H9 (cell line): ENCODE data around the gene C19orf85. TPM values are rescaled to one million over a fixed set of nuclear protein-coding genes. Genes with fewer than 3 reads are reported as not detected.

Source experiments
- DNase-seq: peaks from one replicate; pipeline ENCODE4 v3.0.0-alpha.2; 2017
- H2AFZ ChIP-seq: one replicate; pipeline ENCODE4 v1.6.1; 2013; ENCODE audit warnings: mild to moderate bottlenecking, low read length, control low read depth, moderate library complexity
- H2AK5ac ChIP-seq: 2 replicates; pipeline ENCODE4 v1.6.1; 2013; ENCODE audit warnings: low read length, control low read depth, mixed read lengths; ENCODE audit not compliant: insufficient read length
- H2BK120ac ChIP-seq: one replicate; pipeline ENCODE4 v1.6.1; 2013; ENCODE audit warnings: low read depth, mild to moderate bottlenecking, low read length, control low read depth, inconsistent platforms; ENCODE audit not compliant: poor library complexity, severe bottlenecking
- H2BK12ac ChIP-seq: 2 replicates; pipeline ENCODE4 v1.6.1; 2013; ENCODE audit warnings: low read length, control low read depth, mixed read lengths, low read depth; ENCODE audit not compliant: insufficient read length
- H2BK15ac ChIP-seq: 2 replicates; pipeline ENCODE4 v1.6.1; 2013; ENCODE audit warnings: low read depth, low read length, control low read depth
- H2BK20ac ChIP-seq: one replicate; pipeline ENCODE4 v1.6.1; 2013; ENCODE audit warnings: low read depth, mild to moderate bottlenecking, low read length, control low read depth, inconsistent platforms; ENCODE audit not compliant: poor library complexity, severe bottlenecking
- H2BK5ac ChIP-seq: 2 replicates; pipeline ENCODE4 v1.6.1; 2013; ENCODE audit warnings: low read length, control low read depth, mixed read lengths; ENCODE audit not compliant: insufficient read length
- H3K14ac ChIP-seq: 2 replicates; pipeline ENCODE4 v1.6.1; 2013; ENCODE audit warnings: low read length, control low read depth; ENCODE audit not compliant: insufficient read depth
- H3K18ac ChIP-seq: 2 replicates; pipeline ENCODE4 v1.6.1; 2013; ENCODE audit warnings: low read depth, mild to moderate bottlenecking, mixed read lengths, low read length, control low read depth; ENCODE audit not compliant: insufficient read length
- H3K23ac ChIP-seq: 2 replicates; pipeline ENCODE4 v1.6.1; 2013; ENCODE audit warnings: low read length, control low read depth, mixed read lengths, low read depth; ENCODE audit not compliant: insufficient read length
- H3K23me2 ChIP-seq: 2 replicates; pipeline ENCODE4 v1.6.1; 2013; ENCODE audit warnings: low read depth, mild to moderate bottlenecking, mixed read lengths, low read length, control low read depth; ENCODE audit not compliant: insufficient read length, poor library complexity, severe bottlenecking
- H3K27ac ChIP-seq: 2 replicates; pipeline ENCODE4 v1.5.1; 2013; ENCODE audit warnings: low read length, control low read depth, mixed read lengths, low read depth; ENCODE audit not compliant: insufficient read length
- H3K27me3 ChIP-seq: 2 replicates; pipeline ENCODE4 v1.6.1; 2013; ENCODE audit warnings: low read length, control low read depth, inconsistent platforms; ENCODE audit not compliant: insufficient read depth
- H3K4ac ChIP-seq: 2 replicates; pipeline ENCODE4 v1.6.1; 2013; ENCODE audit warnings: low read depth, mild to moderate bottlenecking, control low read depth, inconsistent platforms, low read length, moderate library complexity
- H3K4me1 ChIP-seq: 2 replicates; pipeline ENCODE4 v1.6.1; 2013; ENCODE audit warnings: low read length, control low read depth, inconsistent platforms; ENCODE audit not compliant: insufficient read depth
- H3K4me2 ChIP-seq: 2 replicates; pipeline ENCODE4 v1.6.1; 2013; ENCODE audit warnings: low read length, control low read depth, mixed read lengths; ENCODE audit not compliant: insufficient read length, insufficient read depth
- H3K56ac ChIP-seq: 2 replicates; pipeline ENCODE4 v1.6.1; 2013; ENCODE audit warnings: low read depth, mild to moderate bottlenecking, mixed read lengths, low read length, control low read depth; ENCODE audit not compliant: insufficient read length
- H3K79me1 ChIP-seq: 2 replicates; pipeline ENCODE4 v1.6.1; 2013; ENCODE audit warnings: low read depth, mild to moderate bottlenecking, moderate library complexity, low read length, control low read depth, inconsistent platforms; ENCODE audit not compliant: insufficient read depth, poor library complexity, severe bottlenecking
- H3K79me2 ChIP-seq: 2 replicates; pipeline ENCODE4 v1.6.1; 2013; ENCODE audit warnings: low read length, control low read depth, inconsistent platforms; ENCODE audit not compliant: insufficient read depth
- H3K9ac ChIP-seq: 2 replicates; pipeline ENCODE4 v1.6.1; 2013; ENCODE audit warnings: low read length, control low read depth, mixed read lengths; ENCODE audit not compliant: insufficient read length; ENCODE audit errors: extremely low read depth
- H3K9me3 ChIP-seq: one replicate; pipeline ENCODE4 v1.6.1; 2013; ENCODE audit warnings: low read depth, low read length, inconsistent platforms; ENCODE audit not compliant: control insufficient read depth
- H3T11ph ChIP-seq: one replicate; pipeline ENCODE4 v1.6.1; 2013; ENCODE audit warnings: mild to moderate bottlenecking, low read length, control low read depth, inconsistent platforms
- H4K20me1 ChIP-seq: one replicate; pipeline ENCODE4 v1.6.1; 2013; ENCODE audit not compliant: control insufficient read depth, insufficient read length, insufficient read depth
- H4K5ac ChIP-seq: 2 replicates; pipeline ENCODE4 v1.6.1; 2013; ENCODE audit warnings: low read depth, mild to moderate bottlenecking, mixed read lengths, low read length, control low read depth; ENCODE audit not compliant: insufficient read length
- H4K8ac ChIP-seq: replicated peaks from 2 replicates; pipeline ENCODE4 v1.6.1; 2013; ENCODE audit warnings: low read length, control low read depth, mixed read lengths, low read depth; ENCODE audit not compliant: insufficient read length
- H4K91ac ChIP-seq: 2 replicates; pipeline ENCODE4 v1.6.1; 2013; ENCODE audit warnings: low read depth, mild to moderate bottlenecking, moderate library complexity, mixed read lengths, low read length, control low read depth; ENCODE audit not compliant: insufficient read length
- H3K27ac Mint-ChIP-seq, 3 experiments: 2 replicates in 2 of 3; 3 replicates in 1 of 3; pipeline ENCODE4 v1.8.0; 2020 to 2021; ENCODE audit warnings: mixed read lengths in 3 of 3, mild to moderate bottlenecking in 1 of 3, moderate library complexity in 1 of 3
- H3K27me3 Mint-ChIP-seq: 2 replicates; pipeline ENCODE4 v1.8.0; 2021; ENCODE audit warnings: low read depth, mild to moderate bottlenecking, moderate library complexity, mixed read lengths
- H3K36me3 Mint-ChIP-seq, 3 experiments: 2 replicates in 2 of 3; 3 replicates in 1 of 3; pipeline ENCODE4 v1.8.0; 2020 to 2021; ENCODE audit warnings: low read depth in 3 of 3, mixed read lengths in 3 of 3; ENCODE audit not compliant: insufficient read depth in 1 of 3
- H3K4me1 Mint-ChIP-seq, 2 experiments: 2 replicates each; pipeline ENCODE4 v1.8.0; 2020; ENCODE audit warnings: mixed read lengths in 2 of 2
- H3K4me3 Mint-ChIP-seq, 2 experiments: 2 replicates in 1 of 2; 3 replicates in 1 of 2; pipeline ENCODE4 v1.8.0; 2020 to 2021; ENCODE audit warnings: mild to moderate bottlenecking in 2 of 2, mixed read lengths in 2 of 2, moderate library complexity in 1 of 2
- H3K9me3 Mint-ChIP-seq, 2 experiments: 2 replicates in 1 of 2; 3 replicates in 1 of 2; pipeline ENCODE4 v1.8.0; 2020; ENCODE audit warnings: mild to moderate bottlenecking in 2 of 2, mixed read lengths in 2 of 2, moderate library complexity in 1 of 2
- WGBS: extraction: QIAGEN DNeasy Blood & Tissue Kit; methylation state at CpG from one replicate; pipeline ENCODE4 v1.1.7; 2013; ENCODE audit warnings: missing lambda C conversion rate, low lambda C conversion rate, mixed read lengths; ENCODE audit not compliant: insufficient read length; ENCODE audit errors: extremely low coverage; 5-methylcytosine and 5-hydroxymethylcytosine counted together
- total RNA-seq: library from RNA; stranded (reverse); gene quantifications from 2 replicates; pipeline ENCODE4 v1.2.1, GENCODE V29; 2021
- TF ChIP-seq, protein P1 (sequence below): fragments of 200-600 bp; sonication (generic); conservative IDR thresholded peaks from 3 replicates; pipeline ENCODE4 v1.8.0; 2021; ENCODE audit warnings: antibody characterized with exemption, mild to moderate bottlenecking

Gene C19orf85
- total RNA-seq, 1 experiment from 2014 or later = 1.2 TPM

DNA sequence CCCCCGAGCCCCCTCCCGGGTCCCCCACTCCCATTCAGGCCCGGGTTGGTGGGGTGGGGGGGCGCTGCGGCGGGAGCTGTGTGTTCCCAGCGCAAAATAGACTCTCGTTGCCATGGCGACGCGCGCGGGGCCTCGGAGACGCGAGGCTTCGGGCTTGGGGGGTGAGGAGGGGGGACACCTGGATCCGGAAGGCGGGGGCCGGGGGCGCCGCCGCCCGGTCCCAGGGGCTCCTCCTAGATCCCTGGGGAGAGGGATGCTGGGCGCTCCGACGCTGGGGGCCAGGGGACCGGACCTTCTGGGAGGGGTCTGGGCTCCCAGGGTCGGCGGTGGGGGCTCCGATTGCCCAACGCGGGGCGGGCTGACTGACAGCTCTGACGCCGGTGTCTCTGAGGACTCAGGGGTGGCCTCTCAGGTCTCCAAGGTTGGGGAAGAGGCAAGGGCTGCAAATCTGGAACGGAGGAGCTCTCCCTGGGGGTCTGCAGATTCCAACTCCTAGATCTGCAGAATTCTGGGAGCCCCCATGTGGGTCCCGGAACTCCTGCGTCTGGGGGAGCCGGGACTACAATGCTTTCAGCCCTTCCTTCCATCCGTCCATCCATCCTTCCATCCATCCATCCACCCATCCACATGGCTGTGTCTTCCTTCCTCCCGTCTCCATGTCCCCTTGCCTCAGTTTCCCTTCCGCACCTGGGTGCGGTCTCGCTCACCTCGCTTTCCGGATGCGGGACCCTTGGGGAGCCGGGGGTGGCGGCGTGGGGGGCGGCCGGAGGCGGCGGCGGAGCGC is 12.4 kb downstream of the C19orf85 start:
- Mint-ChIP-seq H3K27ac (no peak overlapping the region), H3K36me3 (peaks cover 13 to 18% (median 16%) of the 10 kb centered on the region in 3 experiments; a peak in 5 of 7 replicates), H3K9me3 (no peaks in the 10 kb centered on the region; a peak in 1 of 5 replicates), H3K27me3 (peaks cover 27% of the 10 kb centered on the region), H3K4me1 (peaks cover 3 to 13% of the 10 kb centered on the region in 2 experiments; a peak in 3 of 4 replicates), H3K4me3 (peak overlapping the region; percentile 60 to 87)
- H3K79me2 ChIP-seq = no peaks in the 10 kb centered on the region
- H3K23me2 ChIP-seq = peaks cover 4% of the 10 kb centered on the region
- peak overlapping the region; percentile 86 for H3K4me2 ChIP-seq
- no peak overlapping the region for H4K5ac ChIP-seq
- H3K27me3 ChIP-seq = peaks cover 32% of the 10 kb centered on the region; the same call in 1 of the 2 replicates
- no peak overlapping the region for H3K4ac ChIP-seq
- TF ChIP-seq, protein P1, sequence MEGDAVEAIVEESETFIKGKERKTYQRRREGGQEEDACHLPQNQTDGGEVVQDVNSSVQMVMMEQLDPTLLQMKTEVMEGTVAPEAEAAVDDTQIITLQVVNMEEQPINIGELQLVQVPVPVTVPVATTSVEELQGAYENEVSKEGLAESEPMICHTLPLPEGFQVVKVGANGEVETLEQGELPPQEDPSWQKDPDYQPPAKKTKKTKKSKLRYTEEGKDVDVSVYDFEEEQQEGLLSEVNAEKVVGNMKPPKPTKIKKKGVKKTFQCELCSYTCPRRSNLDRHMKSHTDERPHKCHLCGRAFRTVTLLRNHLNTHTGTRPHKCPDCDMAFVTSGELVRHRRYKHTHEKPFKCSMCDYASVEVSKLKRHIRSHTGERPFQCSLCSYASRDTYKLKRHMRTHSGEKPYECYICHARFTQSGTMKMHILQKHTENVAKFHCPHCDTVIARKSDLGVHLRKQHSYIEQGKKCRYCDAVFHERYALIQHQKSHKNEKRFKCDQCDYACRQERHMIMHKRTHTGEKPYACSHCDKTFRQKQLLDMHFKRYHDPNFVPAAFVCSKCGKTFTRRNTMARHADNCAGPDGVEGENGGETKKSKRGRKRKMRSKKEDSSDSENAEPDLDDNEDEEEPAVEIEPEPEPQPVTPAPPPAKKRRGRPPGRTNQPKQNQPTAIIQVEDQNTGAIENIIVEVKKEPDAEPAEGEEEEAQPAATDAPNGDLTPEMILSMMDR = no peak
- H4K20me1 ChIP-seq = no peaks in the 10 kb centered on the region
- no peak overlapping the region for H2AK5ac ChIP-seq
- no peak overlapping the region for H3K18ac ChIP-seq
- no peak overlapping the region for H2BK15ac ChIP-seq
- no peak overlapping the region for H3K9ac ChIP-seq
- H4K91ac ChIP-seq = no peak overlapping the region
- no peak overlapping the region for H2BK5ac ChIP-seq
- H3K27ac ChIP-seq = no peak overlapping the region
- DNase-seq = no peak
- H3K23ac ChIP-seq = no peak overlapping the region
- H2BK120ac ChIP-seq = no peak overlapping the region
- H3K14ac ChIP-seq = no peak overlapping the region
- no peaks in the 10 kb centered on the region for H3K79me1 ChIP-seq
- H2BK20ac ChIP-seq = no peak overlapping the region
- no peak overlapping the region for H3T11ph ChIP-seq
- H3K56ac ChIP-seq = no peak overlapping the region
- H3K4me1 ChIP-seq = no peaks in the 10 kb centered on the region
- no peak overlapping the region for H4K8ac ChIP-seq
- no CpG with 5 or more reads among the region's 57 CpGs for WGBS
- H2BK12ac ChIP-seq = no peak overlapping the region
- no peaks in the 10 kb centered on the region for H3K9me3 ChIP-seq
- H2AFZ ChIP-seq = no peak overlapping the region
